ENCODE results near the gene BEND4. TPM values are rescaled to one million over a fixed set of nuclear protein-coding genes. Genes with fewer than 3 reads are reported as not detected.

The BEND4 gene
- under 0.01 TPM in 1 of 2 replicates, not detected in the other for total RNA-seq

DNA sequence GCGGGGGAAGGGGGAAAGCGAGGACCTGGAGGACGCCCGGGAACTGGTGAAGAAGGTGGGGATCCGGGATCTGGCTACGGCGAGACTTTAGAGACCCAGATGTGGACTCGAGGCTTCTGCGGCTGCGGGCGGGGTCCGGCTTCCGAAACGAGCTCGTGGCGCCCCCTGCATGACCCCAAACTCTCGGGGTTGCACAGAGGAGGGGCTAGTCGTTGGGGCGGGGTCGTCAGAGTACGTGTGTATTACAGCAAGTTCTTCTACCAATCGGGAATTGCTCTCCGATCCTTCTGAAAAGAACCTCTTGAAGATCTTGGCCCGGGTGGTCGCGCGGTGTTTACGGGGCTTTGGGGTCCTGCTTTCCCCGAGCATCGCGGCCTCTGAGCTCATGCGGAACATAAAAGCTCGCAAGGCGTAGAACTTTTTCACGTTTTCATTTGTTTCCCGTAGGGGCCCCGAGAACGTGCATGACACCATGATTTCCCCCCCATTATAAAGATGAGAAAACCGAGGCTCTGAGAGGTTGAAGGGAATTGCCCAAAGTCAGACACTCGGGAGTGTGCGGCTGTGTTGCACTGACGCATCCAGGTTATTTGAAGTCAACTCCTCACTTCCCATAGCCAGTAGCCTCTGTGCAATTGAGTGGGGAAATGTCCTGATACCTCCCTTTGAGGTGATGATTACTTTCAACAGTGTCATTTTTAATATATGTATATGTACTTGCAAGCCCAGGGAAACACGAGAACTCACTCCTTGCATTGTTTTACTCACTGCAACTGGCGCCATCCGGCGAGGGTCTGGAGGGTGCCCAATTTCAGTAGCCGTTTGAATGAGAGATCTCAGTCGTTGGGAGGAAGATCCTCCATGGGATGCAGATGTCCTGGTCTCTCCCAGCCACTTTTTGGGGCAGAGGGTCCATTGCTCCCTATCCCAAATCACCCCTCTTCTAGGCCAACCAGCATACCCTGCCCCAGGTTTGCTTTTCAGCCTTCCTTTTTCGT, at the start of gene BEND4:
Gene BEND4 (minus strand): TSS at position 149 of the 998 bp plus-strand sequence. CDS start 512 bp downstream, outside the sequence.

Other genes with a start within 250 kb of the BEND4 start
- gene TMEM33, start 217.2 kb downstream of the BEND4 start, total RNA-seq = 100.0 and 119 TPM in 2 replicates
- gene DCAF4L1, start 170.9 kb downstream of the BEND4 start, total RNA-seq = 0.21 and 0.48 TPM in 2 replicates
- gene SLC30A9, start 162.1 kb downstream of the BEND4 start, total RNA-seq = 62.4 and 62.7 TPM in 2 replicates
- under 0.01 TPM in 1 of 2 replicates, not detected in the other for gene SHISA3, start 244.8 kb upstream of the BEND4 start, total RNA-seq